ENCODE results near the gene PAX7. TPM values are rescaled to one million over a fixed set of nuclear protein-coding genes. Genes with fewer than 3 reads are reported as not detected.

PAX7 gene
- total and polyA plus RNA-seq, 2 experiments from 2014 or later = not detected

GRCh38 chr1:18637962-18638834, 7.6 kb downstream of the PAX7 start:
- Histone ChIP-seq H3K4me1 (ENCODE audit: low read depth) (peaks cover under 1% of the 10 kb centered on the region), H3K36me3 (no peaks in the 10 kb centered on the region), H3K9me3 (ENCODE audit: low read depth) (no peaks in the 10 kb centered on the region), H3K27me3 (peaks cover 100% of the 10 kb centered on the region), H3K4me3 (no peak overlapping the region), H3K27ac (no peak overlapping the region)
- TF ChIP-seq CTCF (IDR thresholded peaks at IDR 0.05; ENCODE audit: low read depth, low read length) = no peak
- DNase-seq (ENCODE audit: low read depth in 1 of 2, low spot score in 1 of 2) = no peak

- TF ChIP-seq CTCF (IDR thresholded peaks at IDR 0.05; ENCODE audit: low read depth, low read length) = no peak
- Histone ChIP-seq H3K27ac (no peak overlapping the region), H3K9me3 (ENCODE audit: low read depth) (no peaks in the 10 kb centered on the region), H3K27me3 (peaks cover 100% of the 10 kb centered on the region), H3K36me3 (no peaks in the 10 kb centered on the region), H3K4me3 (no peak overlapping the region), H3K4me1 (ENCODE audit: low read depth) (peaks cover 8% of the 10 kb centered on the region)
- no peak for DNase-seq (ENCODE audit: low read depth in 1 of 2, low spot score in 1 of 2)
Measured at GRCh38 chr1:18638835-18639364, 8.3 kb downstream of the PAX7 start.

GRCh38 chr1:18639368-18640055, 8.9 kb downstream of the PAX7 start:
- Histone ChIP-seq H3K27me3 (peaks cover 100% of the 10 kb centered on the region), H3K4me3 (no peak overlapping the region), H3K27ac (no peak overlapping the region), H3K9me3 (ENCODE audit: low read depth) (no peaks in the 10 kb centered on the region), H3K36me3 (no peaks in the 10 kb centered on the region), H3K4me1 (ENCODE audit: low read depth) (peaks cover 9% of the 10 kb centered on the region)
- DNase-seq (ENCODE audit: low read depth in 1 of 2, low spot score in 1 of 2) = no peak
- no peak for TF ChIP-seq CTCF (IDR thresholded peaks at IDR 0.05; ENCODE audit: low read depth, low read length)

- peaks cover 9% of the 10 kb centered on the region for H3K4me1 ChIP-seq (ENCODE audit: low read depth)
- H3K4me3 ChIP-seq = no peak overlapping the region
- TF ChIP-seq CTCF (IDR thresholded peaks at IDR 0.05; ENCODE audit: low read depth, low read length) = no peak
Measured at GRCh38 chr1:18640228-18641004, 9.8 kb downstream of the PAX7 start.

More at GRCh38 chr1:18640228-18641004, 9.8 kb downstream of the PAX7 start:
- DNase-seq (ENCODE audit: low read depth in 1 of 2, low spot score in 1 of 2) = no peak
- no peaks in the 10 kb centered on the region for H3K36me3 ChIP-seq
- H3K27me3 ChIP-seq = peaks cover 100% of the 10 kb centered on the region
- no peaks in the 10 kb centered on the region for H3K9me3 ChIP-seq (ENCODE audit: low read depth)
- no peak overlapping the region for H3K27ac ChIP-seq

Measured in cardiac muscle cell (in vitro differentiated cells and primary cell).